Medulla oblongata (tissue), 1 donor: ENCODE results near the gene ATOSB.
A peak's percentile ranks its signal among the peaks of the same experiment; 100 is the strongest.
"Not testable (repeated sequence)": the region's sequence is repeated elsewhere in the genome, so short reads cannot be mapped to it uniquely, and the experiment has no call there.

Experiments
- DNase-seq: peaks from one replicate; pipeline ENCODE4 v3.0.0-alpha.2; 2015; ENCODE audit errors: extremely low spot score

Gene ATOSB

GRCh38 chr9:35115680-35116538 is at the start of gene ATOSB:
TSS of gene ATOSB (minus strand) at chr9:35115862. CDS start at chr9:35108274, 7,588 bp downstream.
- DNase-seq, result peak; percentile 91

GRCh38 chr9:35164711-35165110 is 49.0 kb upstream of the ATOSB start:
- no peak for DNase-seq

GRCh38 chr9:35163413-35163812 is 47.8 kb upstream of the ATOSB start:
- DNase-seq, result peak; percentile 30

GRCh38 chr9:35162605-35163315 is 47.1 kb upstream of the ATOSB start:
- peak; percentile 69 for DNase-seq

GRCh38 chr9:35161713-35162604 is 46.3 kb upstream of the ATOSB start, which contains the start of gene UNC13B:
TSS of gene UNC13B (plus strand) at chr9:35162009. CDS start at chr9:35162284, 275 bp downstream.
- peak; percentile 97 for DNase-seq

- DNase-seq, result no peak
Measured at GRCh38 chr9:35158501-35159280, 43.0 kb upstream of the ATOSB start.

GRCh38 chr9:35157836-35158235 is 42.2 kb upstream of the ATOSB start:
- not testable (repeated sequence) for DNase-seq

- no peak for DNase-seq
Measured at GRCh38 chr9:35156781-35157180, 41.1 kb upstream of the ATOSB start.

- DNase-seq, result no peak
Measured at GRCh38 chr9:35152926-35153325, 37.3 kb upstream of the ATOSB start.

GRCh38 chr9:35147941-35148563 is 32.4 kb upstream of the ATOSB start:
- DNase-seq, result not testable (repeated sequence)

- DNase-seq, result no peak
Measured at GRCh38 chr9:35142037-35142436, 26.4 kb upstream of the ATOSB start.

- DNase-seq, result no peak
Measured at GRCh38 chr9:35140093-35140492, 24.4 kb upstream of the ATOSB start.

- no peak for DNase-seq
Measured at GRCh38 chr9:35136866-35137265, 21.2 kb upstream of the ATOSB start.

- no peak for DNase-seq
Measured at GRCh38 chr9:35135988-35136387, 20.3 kb upstream of the ATOSB start.

GRCh38 chr9:35134920-35135319 is 19.3 kb upstream of the ATOSB start:
- DNase-seq, result no peak

- DNase-seq, result peak; percentile 97
Measured at GRCh38 chr9:35116898-35117551, 1.4 kb upstream of the ATOSB start.

- DNase-seq, result no peak
Measured at GRCh38 chr9:35116539-35116897, 856 bp upstream of the ATOSB start.

- DNase-seq, result peak; percentile 67
Measured at GRCh38 chr9:35114840-35115628, 628 bp downstream of the ATOSB start.
